Endothelial cell of umbilical vein (primary cell): ENCODE measurements around the gene OR2A14. TPM values are rescaled to one million over a fixed set of nuclear protein-coding genes. Genes with fewer than 3 reads are reported as not detected.

ENCODE experiments used
- BruUV-seq: library from RNA; stranded (reverse); fragments of 400-500 nt; replicated peaks from 2 replicates; lab custom pipeline; 2021; lab: Mats Ljungman, UMichigan
- CTCF ChIA-PET: fragments of 300-600, 350-600 bp; sonication (Branson Sonifier 250); formaldehyde crosslinking; loops from one replicate; lab custom pipeline; 2021; ENCODE audit warnings: antibody characterized with exemption, inconsistent platforms; lab: Charles Lee
- POLR2A ChIA-PET: fragments of 300-600, 350-600 bp; sonication (Branson Sonifier 250); formaldehyde crosslinking; loops from one replicate; lab custom pipeline; 2021; ENCODE audit warnings: antibody characterized with exemption, inconsistent platforms; lab: Charles Lee
- DNase-seq: peaks from one replicate; pipeline ENCODE4 v3.0.0-alpha.2; 2011; ENCODE audit warnings: low read depth, low spot score
- FAIRE-seq: peaks from 2 replicates; lab custom pipeline; 2011; peaks lifted over from hg19 to GRCh38; lab: Jason Lieb, UNC
- H2AFZ ChIP-seq: 2 replicates; pipeline ENCODE4 v1.6.0; 2012; ENCODE audit warnings: low read depth, low read length, control low read depth, inconsistent platforms
- H3K27ac ChIP-seq: 2 replicates; pipeline ENCODE4 v1.5.1; 2011; ENCODE audit warnings: low read depth, mild to moderate bottlenecking, control low read depth, low read length, moderate library complexity; ENCODE audit not compliant: insufficient read depth
- H3K27me3 ChIP-seq, 2 experiments: 2 replicates each; pipeline versions ENCODE4 v1.6.0 to v1.6.1; 2011; ENCODE audit warnings: low read length in 2 of 2, mixed read lengths in 1 of 2; ENCODE audit not compliant: control insufficient read depth in 2 of 2, insufficient read depth in 2 of 2
- H3K36me3 ChIP-seq, 2 experiments: 2 replicates in 1 of 2; 3 replicates in 1 of 2; pipeline ENCODE4 v1.5.1; 2011; ENCODE audit warnings: low read length in 2 of 2, mild to moderate bottlenecking in 1 of 2, moderate library complexity in 1 of 2; ENCODE audit not compliant: control insufficient read depth in 2 of 2, insufficient read depth in 2 of 2; ENCODE audit errors: extremely low read depth in 1 of 2
- H3K4me1 ChIP-seq: 3 replicates; pipeline ENCODE4 v1.5.1; 2011; ENCODE audit warnings: mild to moderate bottlenecking, low read length; ENCODE audit not compliant: control insufficient read depth, insufficient read depth; ENCODE audit errors: extremely low read depth
- H3K4me2 ChIP-seq: 2 replicates; pipeline ENCODE4 v1.6.1; 2011; ENCODE audit warnings: low read length, control low read depth, mixed read lengths; ENCODE audit not compliant: insufficient read depth
- H3K4me3 ChIP-seq, 3 experiments: fragments of 200-600 bp in 1 of 3; sonication (generic), shearing (Covaris generic) in 1 of 3; replicated peaks in 1 of 3; 2 replicates each; pipeline ENCODE4 v1.5.1; 2011 to 2016; ENCODE audit warnings: control low read depth in 3 of 3, low read length in 3 of 3, mild to moderate bottlenecking in 2 of 3, inconsistent platforms in 1 of 3, low read depth in 1 of 3, moderate library complexity in 1 of 3; ENCODE audit not compliant: insufficient read depth in 1 of 3
- H3K79me2 ChIP-seq: 2 replicates; pipeline ENCODE4 v1.6.0; 2012; ENCODE audit warnings: low read length, inconsistent platforms; ENCODE audit not compliant: control insufficient read depth, insufficient read depth
- H3K9ac ChIP-seq: replicated peaks from 2 replicates; pipeline ENCODE3; 2011; ENCODE audit warnings: low read length, control low read depth; ENCODE audit not compliant: insufficient read depth; ENCODE audit errors: extremely low read depth
- H3K9me1 ChIP-seq: replicated peaks from 3 replicates; pipeline ENCODE4 v1.6.0; 2011; ENCODE audit warnings: mild to moderate bottlenecking, low read length; ENCODE audit not compliant: control insufficient read depth, insufficient read depth; ENCODE audit errors: extremely low read depth
- H3K9me3 ChIP-seq: replicated peaks from 2 replicates; pipeline ENCODE4 v1.5.1; 2012; ENCODE audit warnings: low read length, inconsistent platforms; ENCODE audit not compliant: control insufficient read depth, insufficient read depth
- H4K20me1 ChIP-seq: replicated peaks from 2 replicates; pipeline ENCODE3; 2011; ENCODE audit warnings: mild to moderate bottlenecking, low read length; ENCODE audit not compliant: control insufficient read depth, insufficient read depth; ENCODE audit errors: extremely low read depth
- EZH2 ChIP-seq: IDR thresholded peaks from 2 replicates; pipeline ENCODE4 v1.6.1; 2012; ENCODE audit warnings: borderline replicate concordance, low read depth, mild to moderate bottlenecking, moderate library complexity, low read length, inconsistent platforms; ENCODE audit not compliant: severe bottlenecking
- FOS ChIP-seq: IDR thresholded peaks from 2 replicates; pipeline ENCODE4 v1.6.1; 2011; ENCODE audit warnings: mild to moderate bottlenecking, low read length, moderate library complexity, borderline replicate concordance; ENCODE audit not compliant: insufficient read depth
- GATA2 ChIP-seq: IDR thresholded peaks from 2 replicates; pipeline ENCODE4 v1.7.0; 2011; ENCODE audit warnings: low read depth, mild to moderate bottlenecking, moderate library complexity, mixed read lengths, low read length; ENCODE audit not compliant: insufficient read length, insufficient read depth
- JUN ChIP-seq: IDR thresholded peaks from 2 replicates; pipeline ENCODE4 v1.6.1; 2011; ENCODE audit warnings: borderline replicate concordance, low read depth; ENCODE audit not compliant: insufficient read length, insufficient read depth
- MYC ChIP-seq: IDR thresholded peaks from one replicate; pipeline ENCODE4 v1.6.1; 2011; ENCODE audit warnings: mild to moderate bottlenecking, low read depth, low read length
- POLR2A ChIP-seq: IDR thresholded peaks from 2 replicates; pipeline ENCODE4 v1.6.1; 2012; ENCODE audit warnings: low read depth, mild to moderate bottlenecking, control low read depth, low read length
- POLR2AphosphoS5 ChIP-seq: IDR thresholded peaks from 2 replicates; pipeline ENCODE4 v1.6.1; 2012; ENCODE audit warnings: low read depth, mild to moderate bottlenecking, control low read depth, low read length, moderate library complexity; ENCODE audit not compliant: insufficient read depth
- dilution Hi-C: fragments of 300-500 bp; cut with MboI; formaldehyde crosslinking; loops from one replicate; pipeline ENCODE4 v1.15.0; 2019; ENCODE audit warnings: low sequenced_read_pairs; ENCODE audit not compliant: extremely low pct_ligation_motif_present
- intact Hi-C: fragments of 100-400 bp; cut with micrococcal nuclease; formaldehyde crosslinking; loops from one replicate; pipeline ENCODE4 v1.10.0; 2022
- polyA plus RNA-seq, 4 experiments: library from polyadenylated mRNA; depleted of rRNA in 3 of 4; stranded (reverse) in 3 of 4; unstranded in 1 of 4; fragments of >200 nt; gene quantifications; 2 replicates each; pipeline versions ENCODE4 v1.2.1 to v1.2.3, GENCODE V29; 2011 to 2012; ENCODE audit warnings: missing spikeins in 1 of 4
- total RNA-seq: library from RNA; stranded (reverse); gene quantifications from 2 replicates; pipeline ENCODE4 v1.2.3, GENCODE V29; 2021
- TF ChIP-seq, protein P1 (sequence below): IDR thresholded peaks from 2 replicates; pipeline ENCODE4 v1.6.1; 2011; ENCODE audit not compliant: insufficient read depth, insufficient read length
- TF ChIP-seq, protein P2 (sequence below), 2 donors: IDR thresholded peaks; 1 replicate in 1 of 2; 2 replicates in 1 of 2; pipeline ENCODE4 v1.5.1; 2011; ENCODE audit warnings: low read length in 2 of 2, mild to moderate bottlenecking in 2 of 2, moderate library complexity in 2 of 2, control low read depth in 1 of 2, inconsistent platforms in 1 of 2, low read depth in 1 of 2; ENCODE audit not compliant: insufficient read depth in 1 of 2; ENCODE audit errors: extremely low read depth in 1 of 2

OR2A14 gene
- total and polyA plus RNA-seq, 2 donors (not counting 3 experiments of a cell fraction or from before 2014, with no cell fraction given), result not detected

DNA sequence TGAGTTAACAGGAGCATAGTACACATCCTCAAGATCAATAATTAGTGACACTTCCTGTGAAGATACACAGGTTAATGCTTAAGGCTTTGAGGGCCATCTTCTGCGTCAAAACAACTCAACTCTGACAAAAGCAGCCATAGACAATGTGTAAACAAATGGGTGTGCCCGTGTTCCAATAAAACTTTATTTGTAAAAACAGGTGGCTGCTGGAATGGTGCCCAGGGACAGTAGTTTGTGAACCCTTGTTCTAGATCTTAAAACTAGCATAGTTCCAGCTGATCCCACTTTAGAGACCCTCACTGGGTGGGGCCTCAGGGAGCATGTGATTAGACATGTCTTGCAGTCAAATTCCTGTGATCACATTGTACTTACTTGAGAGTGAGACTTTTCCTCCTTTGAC, 7.8 kb downstream of the OR2A14 start:
- ChIA-PET POLR2A (no interaction called here), CTCF (no interaction called here)
- Histone ChIP-seq H3K4me1 (no peaks in the 10 kb centered on the region), H3K9me1 (no peaks in the 10 kb centered on the region), H3K36me3 (no peaks in the 10 kb centered on the region), H4K20me1 (no peaks in the 10 kb centered on the region), H3K27ac (no peak overlapping the region), H2AFZ (no peak overlapping the region), H3K79me2 (no peaks in the 10 kb centered on the region), H3K9me3 (no peaks in the 10 kb centered on the region), H3K4me2 (no peak overlapping the region), H3K9ac (no peak overlapping the region), H3K27me3 (no peaks in the 10 kb centered on the region), H3K4me3 (no peak overlapping the region)
- FAIRE-seq (no peak), DNase-seq (no peak)
- no TSS peak for BruUV-seq
- intact Hi-C loops, result no loop called here
- dilution Hi-C loops, result no loop called here
- TF ChIP-seq, protein P1, sequence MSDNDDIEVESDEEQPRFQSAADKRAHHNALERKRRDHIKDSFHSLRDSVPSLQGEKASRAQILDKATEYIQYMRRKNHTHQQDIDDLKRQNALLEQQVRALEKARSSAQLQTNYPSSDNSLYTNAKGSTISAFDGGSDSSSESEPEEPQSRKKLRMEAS, result no peak
- no peak for TF ChIP-seq JUN
- no peak for TF ChIP-seq GATA2
- TF ChIP-seq POLR2AphosphoS5, result no peak
- TF ChIP-seq, protein P2, sequence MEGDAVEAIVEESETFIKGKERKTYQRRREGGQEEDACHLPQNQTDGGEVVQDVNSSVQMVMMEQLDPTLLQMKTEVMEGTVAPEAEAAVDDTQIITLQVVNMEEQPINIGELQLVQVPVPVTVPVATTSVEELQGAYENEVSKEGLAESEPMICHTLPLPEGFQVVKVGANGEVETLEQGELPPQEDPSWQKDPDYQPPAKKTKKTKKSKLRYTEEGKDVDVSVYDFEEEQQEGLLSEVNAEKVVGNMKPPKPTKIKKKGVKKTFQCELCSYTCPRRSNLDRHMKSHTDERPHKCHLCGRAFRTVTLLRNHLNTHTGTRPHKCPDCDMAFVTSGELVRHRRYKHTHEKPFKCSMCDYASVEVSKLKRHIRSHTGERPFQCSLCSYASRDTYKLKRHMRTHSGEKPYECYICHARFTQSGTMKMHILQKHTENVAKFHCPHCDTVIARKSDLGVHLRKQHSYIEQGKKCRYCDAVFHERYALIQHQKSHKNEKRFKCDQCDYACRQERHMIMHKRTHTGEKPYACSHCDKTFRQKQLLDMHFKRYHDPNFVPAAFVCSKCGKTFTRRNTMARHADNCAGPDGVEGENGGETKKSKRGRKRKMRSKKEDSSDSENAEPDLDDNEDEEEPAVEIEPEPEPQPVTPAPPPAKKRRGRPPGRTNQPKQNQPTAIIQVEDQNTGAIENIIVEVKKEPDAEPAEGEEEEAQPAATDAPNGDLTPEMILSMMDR (IDR thresholded peaks at IDR 0.05; ENCODE audit: extremely low read depth in 1 of 2, insufficient read depth in 1 of 2, low read depth in 1 of 2, low read length in 2 of 2), result no peak
- TF ChIP-seq MYC, result no peak
- TF ChIP-seq POLR2A, result no peak
- TF ChIP-seq EZH2, result no peak
- no peak for TF ChIP-seq FOS
